Heart left ventricle (tissue), 13 donors: ENCODE results near the gene HIRIP3.

Source experiments
- POLR2A ChIP-seq, 2 donors: fragments of 450-650 bp; IDR thresholded peaks; one replicate each; pipeline ENCODE4 v1.6.1; 2017; ENCODE audit warnings: antibody characterized with exemption in 2 of 2, mild to moderate bottlenecking in 2 of 2, moderate library complexity in 2 of 2
- TF ChIP-seq, protein P1 (sequence below), 12 donors: fragments of 200-600 bp; sonication (generic) in 4 of 12; IDR thresholded peaks; one replicate each; pipeline versions ENCODE4 v1.5.0 to v1.8.0; 2018 to 2022; ENCODE audit warnings: antibody characterized with exemption in 12 of 12, mild to moderate bottlenecking in 5 of 12
- donor health status: ischemic (EF 13 %, LVEDD 7.1; RV severe dilation, severe dysfunction).
- donor health status: DM: no; HTN: yes; CAD: no.
- donor health status: DM: no; HTN: no; CAD: no.
- donor health status: ischemic (EF 25% LVEDD 6.9; RV normal size, moderate dysfunction).
- donor health status: ischemic (EF 25% LVEDD 5.7; RV mildly dilated, moderate dysfunction).
- donor health status: ischemic (EF 35%, LVEDD 5.7; RV mildly dilated, moderate dysfunction).
- donor health status: nonischemic (EF 11% LVEDD 7.7; RV severe dilation, severe dysfunction).
- donor health status: DM: yes; HTN: yes; CAD: no.
- donor health status: PGD.
- donor health status: ischemic (EF 29% LVEDD 5.4; RV normal size, mild dysfunction).
- donor health status: nonischemic (EF 23%, LVEDD 6.1; RV moderate dilation, normal function).

DNA sequence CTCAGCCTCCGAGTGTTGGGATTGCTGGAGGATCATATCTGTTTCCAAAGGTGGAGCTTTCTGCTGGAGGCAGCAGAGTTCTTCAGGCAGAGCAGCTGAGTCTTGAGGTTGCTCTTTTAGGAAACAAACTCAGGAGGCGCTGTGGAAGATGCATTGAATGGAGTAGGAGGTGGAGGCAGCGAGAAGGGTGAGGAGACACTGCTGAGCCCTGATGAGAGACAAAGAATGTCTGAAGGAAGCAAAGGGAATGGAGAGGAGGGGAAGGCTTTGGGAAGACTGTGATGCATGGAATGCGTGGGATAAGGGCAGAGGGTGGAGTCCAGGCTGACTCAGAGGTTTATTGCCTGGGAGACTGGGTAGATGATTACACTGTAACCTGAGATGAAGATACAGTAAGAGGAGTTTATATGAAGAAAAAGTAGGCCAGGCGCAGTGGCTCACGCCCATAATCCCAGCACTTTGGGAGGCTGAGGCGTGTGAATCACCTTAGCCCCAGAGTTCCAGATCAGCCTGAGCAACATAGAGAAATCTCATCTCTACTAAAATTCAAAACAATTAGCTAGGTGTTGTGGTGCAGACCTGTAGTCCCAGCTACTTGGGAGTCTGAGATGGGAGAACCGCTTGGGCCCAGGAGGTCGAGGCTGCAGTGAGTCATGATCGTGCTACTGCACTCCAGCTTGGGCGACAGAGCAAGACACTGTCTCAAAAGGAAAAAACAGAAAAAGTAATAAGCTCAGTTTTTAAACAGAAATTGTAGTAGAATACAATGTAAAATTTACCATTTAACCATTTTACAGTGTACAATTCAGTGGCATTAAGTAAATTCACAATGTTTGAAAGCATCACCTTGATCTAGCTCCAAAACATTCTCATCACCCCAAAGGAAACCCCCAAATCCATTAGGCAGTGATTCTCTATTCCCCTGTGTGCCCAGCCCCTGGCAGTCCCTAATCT lies 51.3 kb downstream of the HIRIP3 start:
- TF ChIP-seq, protein P1, sequence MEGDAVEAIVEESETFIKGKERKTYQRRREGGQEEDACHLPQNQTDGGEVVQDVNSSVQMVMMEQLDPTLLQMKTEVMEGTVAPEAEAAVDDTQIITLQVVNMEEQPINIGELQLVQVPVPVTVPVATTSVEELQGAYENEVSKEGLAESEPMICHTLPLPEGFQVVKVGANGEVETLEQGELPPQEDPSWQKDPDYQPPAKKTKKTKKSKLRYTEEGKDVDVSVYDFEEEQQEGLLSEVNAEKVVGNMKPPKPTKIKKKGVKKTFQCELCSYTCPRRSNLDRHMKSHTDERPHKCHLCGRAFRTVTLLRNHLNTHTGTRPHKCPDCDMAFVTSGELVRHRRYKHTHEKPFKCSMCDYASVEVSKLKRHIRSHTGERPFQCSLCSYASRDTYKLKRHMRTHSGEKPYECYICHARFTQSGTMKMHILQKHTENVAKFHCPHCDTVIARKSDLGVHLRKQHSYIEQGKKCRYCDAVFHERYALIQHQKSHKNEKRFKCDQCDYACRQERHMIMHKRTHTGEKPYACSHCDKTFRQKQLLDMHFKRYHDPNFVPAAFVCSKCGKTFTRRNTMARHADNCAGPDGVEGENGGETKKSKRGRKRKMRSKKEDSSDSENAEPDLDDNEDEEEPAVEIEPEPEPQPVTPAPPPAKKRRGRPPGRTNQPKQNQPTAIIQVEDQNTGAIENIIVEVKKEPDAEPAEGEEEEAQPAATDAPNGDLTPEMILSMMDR (IDR thresholded peaks at IDR 0.05): no peak
- no peak for TF ChIP-seq POLR2A (IDR thresholded peaks at IDR 0.05)
